IMR-90 (cell line): ENCODE measurements around the gene ANO4.

Source experiments
- MXI1 ChIP-seq: IDR thresholded peaks from 2 replicates; pipeline ENCODE4 v1.6.1; 2012; ENCODE audit warnings: low read depth, mild to moderate bottlenecking, low read length, moderate library complexity, borderline replicate concordance
- POLR2A ChIP-seq: IDR thresholded peaks from 2 replicates; pipeline ENCODE4 v1.6.1; 2012; ENCODE audit warnings: mild to moderate bottlenecking, low read depth, low read length
- RAD21 ChIP-seq: IDR thresholded peaks from 2 replicates; pipeline ENCODE4 v1.6.1; 2012; ENCODE audit warnings: low read length, improper control_type of control experiment
- SMC3 ChIP-seq: fragments of 150-350 bp; IDR thresholded peaks from 2 replicates; pipeline ENCODE4 v1.6.1; 2016; ENCODE audit warnings: low read depth, mild to moderate bottlenecking, antibody characterized with exemption, low read length, moderate library complexity
- TF ChIP-seq, protein P1 (sequence below): conservative IDR thresholded peaks from 2 replicates; pipeline ENCODE4 v1.5.1; 2012; ENCODE audit warnings: mild to moderate bottlenecking, low read depth, low read length, improper control_type of control experiment

- TF ChIP-seq RAD21 (no peak), MXI1 (no peak), POLR2A (no peak), SMC3 (no peak)
- TF ChIP-seq, protein P1, sequence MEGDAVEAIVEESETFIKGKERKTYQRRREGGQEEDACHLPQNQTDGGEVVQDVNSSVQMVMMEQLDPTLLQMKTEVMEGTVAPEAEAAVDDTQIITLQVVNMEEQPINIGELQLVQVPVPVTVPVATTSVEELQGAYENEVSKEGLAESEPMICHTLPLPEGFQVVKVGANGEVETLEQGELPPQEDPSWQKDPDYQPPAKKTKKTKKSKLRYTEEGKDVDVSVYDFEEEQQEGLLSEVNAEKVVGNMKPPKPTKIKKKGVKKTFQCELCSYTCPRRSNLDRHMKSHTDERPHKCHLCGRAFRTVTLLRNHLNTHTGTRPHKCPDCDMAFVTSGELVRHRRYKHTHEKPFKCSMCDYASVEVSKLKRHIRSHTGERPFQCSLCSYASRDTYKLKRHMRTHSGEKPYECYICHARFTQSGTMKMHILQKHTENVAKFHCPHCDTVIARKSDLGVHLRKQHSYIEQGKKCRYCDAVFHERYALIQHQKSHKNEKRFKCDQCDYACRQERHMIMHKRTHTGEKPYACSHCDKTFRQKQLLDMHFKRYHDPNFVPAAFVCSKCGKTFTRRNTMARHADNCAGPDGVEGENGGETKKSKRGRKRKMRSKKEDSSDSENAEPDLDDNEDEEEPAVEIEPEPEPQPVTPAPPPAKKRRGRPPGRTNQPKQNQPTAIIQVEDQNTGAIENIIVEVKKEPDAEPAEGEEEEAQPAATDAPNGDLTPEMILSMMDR, result no peak
These were observed 280.5 kb downstream of the ANO4 start for GRCh38 chr12:101074940-101075680.
